ENCODE data around the gene AOPEP. TPM values are rescaled to one million over a fixed set of nuclear protein-coding genes. Genes with fewer than 3 reads are reported as not detected.

Gene AOPEP
- total and polyA plus RNA-seq, 2 of the 13 experiments (the other 11 are each of a cell fraction or from before 2014, with no cell fraction given), result 22.2 to 41.6 TPM

DNA sequence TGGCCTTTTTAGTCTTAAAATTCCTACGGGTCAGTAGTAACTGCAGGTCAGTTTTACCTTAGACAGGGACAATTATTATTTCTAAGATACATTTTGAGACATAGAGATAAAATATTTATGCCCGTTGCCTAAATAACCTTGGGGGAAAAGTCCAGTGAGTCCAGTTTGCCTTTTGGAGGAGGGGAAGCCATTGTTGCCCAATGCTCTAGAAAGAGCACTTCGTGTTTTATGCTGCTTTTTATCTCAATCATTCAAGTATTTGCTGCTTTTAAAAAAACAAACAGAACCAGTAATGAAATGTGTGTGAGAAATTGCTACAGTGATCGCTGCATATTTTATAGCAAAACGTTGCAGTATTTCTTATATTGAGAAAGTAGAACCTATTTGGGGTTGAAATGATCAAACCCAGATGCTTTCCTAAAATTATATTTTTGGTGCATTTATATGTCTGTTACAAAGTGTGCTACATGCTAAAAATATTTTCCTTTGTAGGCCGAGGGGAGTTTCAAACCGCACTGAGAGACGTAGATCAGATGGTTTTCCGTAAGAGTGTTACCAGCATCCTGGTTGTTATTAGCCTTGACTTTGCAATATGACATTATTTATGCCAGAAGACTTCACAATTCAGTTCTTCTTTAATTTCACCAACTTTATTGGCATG, 266.8 kb downstream of the AOPEP start (continued):
- TF ChIP-seq, protein P1, sequence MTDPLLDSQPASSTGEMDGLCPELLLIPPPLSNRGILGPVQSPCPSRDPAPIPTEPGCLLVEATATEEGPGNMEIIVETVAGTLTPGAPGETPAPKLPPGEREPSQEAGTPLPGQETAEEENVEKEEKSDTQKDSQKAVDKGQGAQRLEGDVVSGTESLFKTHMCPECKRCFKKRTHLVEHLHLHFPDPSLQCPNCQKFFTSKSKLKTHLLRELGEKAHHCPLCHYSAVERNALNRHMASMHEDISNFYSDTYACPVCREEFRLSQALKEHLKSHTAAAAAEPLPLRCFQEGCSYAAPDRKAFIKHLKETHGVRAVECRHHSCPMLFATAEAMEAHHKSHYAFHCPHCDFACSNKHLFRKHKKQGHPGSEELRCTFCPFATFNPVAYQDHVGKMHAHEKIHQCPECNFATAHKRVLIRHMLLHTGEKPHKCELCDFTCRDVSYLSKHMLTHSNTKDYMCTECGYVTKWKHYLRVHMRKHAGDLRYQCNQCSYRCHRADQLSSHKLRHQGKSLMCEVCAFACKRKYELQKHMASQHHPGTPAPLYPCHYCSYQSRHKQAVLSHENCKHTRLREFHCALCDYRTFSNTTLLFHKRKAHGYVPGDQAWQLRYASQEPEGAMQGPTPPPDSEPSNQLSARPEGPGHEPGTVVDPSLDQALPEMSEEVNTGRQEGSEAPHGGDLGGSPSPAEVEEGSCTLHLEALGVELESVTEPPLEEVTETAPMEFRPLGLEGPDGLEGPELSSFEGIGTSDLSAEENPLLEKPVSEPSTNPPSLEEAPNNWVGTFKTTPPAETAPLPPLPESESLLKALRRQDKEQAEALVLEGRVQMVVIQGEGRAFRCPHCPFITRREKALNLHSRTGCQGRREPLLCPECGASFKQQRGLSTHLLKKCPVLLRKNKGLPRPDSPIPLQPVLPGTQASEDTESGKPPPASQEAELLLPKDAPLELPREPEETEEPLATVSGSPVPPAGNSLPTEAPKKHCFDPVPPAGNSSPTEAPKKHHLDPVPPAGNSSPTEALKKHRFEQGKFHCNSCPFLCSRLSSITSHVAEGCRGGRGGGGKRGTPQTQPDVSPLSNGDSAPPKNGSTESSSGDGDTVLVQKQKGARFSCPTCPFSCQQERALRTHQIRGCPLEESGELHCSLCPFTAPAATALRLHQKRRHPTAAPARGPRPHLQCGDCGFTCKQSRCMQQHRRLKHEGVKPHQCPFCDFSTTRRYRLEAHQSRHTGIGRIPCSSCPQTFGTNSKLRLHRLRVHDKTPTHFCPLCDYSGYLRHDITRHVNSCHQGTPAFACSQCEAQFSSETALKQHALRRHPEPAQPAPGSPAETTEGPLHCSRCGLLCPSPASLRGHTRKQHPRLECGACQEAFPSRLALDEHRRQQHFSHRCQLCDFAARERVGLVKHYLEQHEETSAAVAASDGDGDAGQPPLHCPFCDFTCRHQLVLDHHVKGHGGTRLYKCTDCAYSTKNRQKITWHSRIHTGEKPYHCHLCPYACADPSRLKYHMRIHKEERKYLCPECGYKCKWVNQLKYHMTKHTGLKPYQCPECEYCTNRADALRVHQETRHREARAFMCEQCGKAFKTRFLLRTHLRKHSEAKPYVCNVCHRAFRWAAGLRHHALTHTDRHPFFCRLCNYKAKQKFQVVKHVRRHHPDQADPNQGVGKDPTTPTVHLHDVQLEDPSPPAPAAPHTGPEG (CRISPR knock-in tag; IDR thresholded peaks at IDR 0.05), result no peak
- TF ChIP-seq, protein P2, sequence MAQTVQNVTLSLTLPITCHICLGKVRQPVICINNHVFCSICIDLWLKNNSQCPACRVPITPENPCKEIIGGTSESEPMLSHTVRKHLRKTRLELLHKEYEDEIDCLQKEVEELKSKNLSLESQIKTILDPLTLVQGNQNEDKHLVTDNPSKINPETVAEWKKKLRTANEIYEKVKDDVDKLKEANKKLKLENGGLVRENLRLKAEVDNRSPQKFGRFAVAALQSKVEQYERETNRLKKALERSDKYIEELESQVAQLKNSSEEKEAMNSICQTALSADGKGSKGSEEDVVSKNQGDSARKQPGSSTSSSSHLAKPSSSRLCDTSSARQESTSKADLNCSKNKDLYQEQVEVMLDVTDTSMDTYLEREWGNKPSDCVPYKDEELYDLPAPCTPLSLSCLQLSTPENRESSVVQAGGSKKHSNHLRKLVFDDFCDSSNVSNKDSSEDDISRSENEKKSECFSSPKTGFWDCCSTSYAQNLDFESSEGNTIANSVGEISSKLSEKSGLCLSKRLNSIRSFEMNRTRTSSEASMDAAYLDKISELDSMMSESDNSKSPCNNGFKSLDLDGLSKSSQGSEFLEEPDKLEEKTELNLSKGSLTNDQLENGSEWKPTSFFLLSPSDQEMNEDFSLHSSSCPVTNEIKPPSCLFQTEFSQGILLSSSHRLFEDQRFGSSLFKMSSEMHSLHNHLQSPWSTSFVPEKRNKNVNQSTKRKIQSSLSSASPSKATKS (CRISPR knock-in tag; IDR thresholded peaks at IDR 0.05), result no peak
- TF ChIP-seq FIP1L1 (IDR thresholded peaks at IDR 0.05; ENCODE audit: borderline replicate concordance, insufficient read depth, low read depth, low read length) (no peak), ZNF44 (CRISPR knock-in tag; IDR thresholded peaks at IDR 0.05) (no peak), TBX3 (IDR thresholded peaks at IDR 0.05; ENCODE audit: borderline replicate concordance) (no peak), ZNF10 (CRISPR knock-in tag; IDR thresholded peaks at IDR 0.05; ENCODE audit: borderline replicate concordance, low read depth) (no peak), TEAD2 (CRISPR knock-in tag; IDR thresholded peaks at IDR 0.05) (no peak), ZNF616 (CRISPR knock-in tag; IDR thresholded peaks at IDR 0.05; ENCODE audit: low read depth) (no peak)
- TF ChIP-seq, protein P3, sequence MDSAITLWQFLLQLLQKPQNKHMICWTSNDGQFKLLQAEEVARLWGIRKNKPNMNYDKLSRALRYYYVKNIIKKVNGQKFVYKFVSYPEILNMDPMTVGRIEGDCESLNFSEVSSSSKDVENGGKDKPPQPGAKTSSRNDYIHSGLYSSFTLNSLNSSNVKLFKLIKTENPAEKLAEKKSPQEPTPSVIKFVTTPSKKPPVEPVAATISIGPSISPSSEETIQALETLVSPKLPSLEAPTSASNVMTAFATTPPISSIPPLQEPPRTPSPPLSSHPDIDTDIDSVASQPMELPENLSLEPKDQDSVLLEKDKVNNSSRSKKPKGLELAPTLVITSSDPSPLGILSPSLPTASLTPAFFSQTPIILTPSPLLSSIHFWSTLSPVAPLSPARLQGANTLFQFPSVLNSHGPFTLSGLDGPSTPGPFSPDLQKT (CRISPR knock-in tag; IDR thresholded peaks at IDR 0.05; ENCODE audit: borderline replicate concordance), result no peak
- TF ChIP-seq, protein P4, sequence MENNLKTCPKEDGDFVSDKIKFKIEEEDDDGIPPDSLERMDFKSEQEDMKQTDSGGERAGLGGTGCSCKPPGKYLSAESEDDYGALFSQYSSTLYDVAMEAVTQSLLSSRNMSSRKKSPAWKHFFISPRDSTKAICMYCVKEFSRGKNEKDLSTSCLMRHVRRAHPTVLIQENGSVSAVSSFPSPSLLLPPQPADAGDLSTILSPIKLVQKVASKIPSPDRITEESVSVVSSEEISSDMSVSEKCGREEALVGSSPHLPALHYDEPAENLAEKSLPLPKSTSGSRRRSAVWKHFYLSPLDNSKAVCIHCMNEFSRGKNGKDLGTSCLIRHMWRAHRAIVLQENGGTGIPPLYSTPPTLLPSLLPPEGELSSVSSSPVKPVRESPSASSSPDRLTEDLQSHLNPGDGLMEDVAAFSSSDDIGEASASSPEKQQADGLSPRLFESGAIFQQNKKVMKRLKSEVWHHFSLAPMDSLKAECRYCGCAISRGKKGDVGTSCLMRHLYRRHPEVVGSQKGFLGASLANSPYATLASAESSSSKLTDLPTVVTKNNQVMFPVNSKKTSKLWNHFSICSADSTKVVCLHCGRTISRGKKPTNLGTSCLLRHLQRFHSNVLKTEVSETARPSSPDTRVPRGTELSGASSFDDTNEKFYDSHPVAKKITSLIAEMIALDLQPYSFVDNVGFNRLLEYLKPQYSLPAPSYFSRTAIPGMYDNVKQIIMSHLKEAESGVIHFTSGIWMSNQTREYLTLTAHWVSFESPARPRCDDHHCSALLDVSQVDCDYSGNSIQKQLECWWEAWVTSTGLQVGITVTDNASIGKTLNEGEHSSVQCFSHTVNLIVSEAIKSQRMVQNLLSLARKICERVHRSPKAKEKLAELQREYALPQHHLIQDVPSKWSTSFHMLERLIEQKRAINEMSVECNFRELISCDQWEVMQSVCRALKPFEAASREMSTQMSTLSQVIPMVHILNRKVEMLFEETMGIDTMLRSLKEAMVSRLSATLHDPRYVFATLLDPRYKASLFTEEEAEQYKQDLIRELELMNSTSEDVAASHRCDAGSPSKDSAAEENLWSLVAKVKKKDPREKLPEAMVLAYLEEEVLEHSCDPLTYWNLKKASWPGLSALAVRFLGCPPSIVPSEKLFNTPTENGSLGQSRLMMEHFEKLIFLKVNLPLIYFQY (CRISPR knock-in tag; IDR thresholded peaks at IDR 0.05; ENCODE audit: borderline replicate concordance), result no peak
- TF ChIP-seq, protein P5, sequence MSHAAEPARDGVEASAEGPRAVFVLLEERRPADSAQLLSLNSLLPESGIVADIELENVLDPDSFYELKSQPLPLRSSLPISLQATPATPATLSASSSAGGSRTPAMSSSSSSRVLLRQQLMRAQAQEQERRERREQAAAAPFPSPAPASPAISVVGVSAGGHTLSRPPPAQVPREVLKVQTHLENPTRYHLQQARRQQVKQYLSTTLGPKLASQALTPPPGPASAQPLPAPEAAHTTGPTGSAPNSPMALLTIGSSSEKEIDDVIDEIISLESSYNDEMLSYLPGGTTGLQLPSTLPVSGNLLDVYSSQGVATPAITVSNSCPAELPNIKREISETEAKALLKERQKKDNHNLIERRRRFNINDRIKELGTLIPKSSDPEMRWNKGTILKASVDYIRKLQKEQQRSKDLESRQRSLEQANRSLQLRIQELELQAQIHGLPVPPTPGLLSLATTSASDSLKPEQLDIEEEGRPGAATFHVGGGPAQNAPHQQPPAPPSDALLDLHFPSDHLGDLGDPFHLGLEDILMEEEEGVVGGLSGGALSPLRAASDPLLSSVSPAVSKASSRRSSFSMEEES (CRISPR knock-in tag; IDR thresholded peaks at IDR 0.05), result no peak
